HG03039 (cell line): ENCODE results near the gene ZCCHC14.

Experiments used
- ATAC-seq: cut with Tn5 transposase; IDR thresholded peaks from one replicate; pipeline ENCODE4 v1.9.1; 2021; ENCODE audit warnings: mild to moderate bottlenecking, moderate library complexity; ENCODE audit not compliant: unreplicated experiment

The ZCCHC14 gene

GRCh38 chr16:87459027-87459426 lies 33.8 kb downstream of the ZCCHC14 start:
- no peak for ATAC-seq

GRCh38 chr16:87458424-87458915 lies 34.4 kb downstream of the ZCCHC14 start:
- ATAC-seq, result no peak

GRCh38 chr16:87457709-87458423 lies 35.0 kb downstream of the ZCCHC14 start:
- no peak for ATAC-seq

GRCh38 chr16:87457061-87457611 lies 35.7 kb downstream of the ZCCHC14 start:
- no peak for ATAC-seq

GRCh38 chr16:87454391-87454790 lies 38.4 kb downstream of the ZCCHC14 start:
- ATAC-seq, result no peak

GRCh38 chr16:87453326-87453725 lies 39.5 kb downstream of the ZCCHC14 start:
- ATAC-seq, result no peak

- ATAC-seq, result no peak
These were observed 41.1 kb downstream of the ZCCHC14 start for GRCh38 chr16:87451563-87452210.

GRCh38 chr16:87448866-87449265 lies 44.0 kb downstream of the ZCCHC14 start:
- no peak for ATAC-seq

- no peak for ATAC-seq
These were observed 45.5 kb downstream of the ZCCHC14 start for GRCh38 chr16:87447323-87447722.

GRCh38 chr16:87446479-87446878 lies 46.3 kb downstream of the ZCCHC14 start:
- no peak for ATAC-seq

GRCh38 chr16:87445486-87445885 lies 47.3 kb downstream of the ZCCHC14 start:
- ATAC-seq, result no peak

- ATAC-seq, result no peak
These were observed 48.9 kb downstream of the ZCCHC14 start for GRCh38 chr16:87443964-87444363.

GRCh38 chr16:87443016-87443415 lies 49.8 kb downstream of the ZCCHC14 start:
- ATAC-seq, result no peak

- no peak for ATAC-seq
These were observed 50.2 kb downstream of the ZCCHC14 start for GRCh38 chr16:87442581-87442966.

- ATAC-seq, result no peak
These were observed 50.8 kb downstream of the ZCCHC14 start for GRCh38 chr16:87441886-87442580.

- no peak for ATAC-seq
These were observed 52.9 kb downstream of the ZCCHC14 start for GRCh38 chr16:87439926-87440325.

GRCh38 chr16:87438611-87438985 lies 54.2 kb downstream of the ZCCHC14 start:
- ATAC-seq, result no peak

GRCh38 chr16:87437911-87438610 lies 54.8 kb downstream of the ZCCHC14 start:
- no peak for ATAC-seq

- no peak for ATAC-seq
These were observed 55.5 kb downstream of the ZCCHC14 start for GRCh38 chr16:87437327-87437726.

- ATAC-seq, result no peak
These were observed 56.3 kb downstream of the ZCCHC14 start for GRCh38 chr16:87436225-87437172.
